Stimulated activated CD8-positive, alpha-beta memory T cell treated with anti-CD3 and anti-CD28 coated beads, Interleukin-15, amount 100 ng/mL, for 48 hours (primary cell): ENCODE data around the gene PRKX.
"Not testable (repeated sequence)": the region's sequence is repeated elsewhere in the genome, so short reads cannot be mapped to it uniquely, and the experiment has no call there.

Source experiments
- DNase-seq, 2 donors: peaks; one replicate each; pipeline ENCODE4 v3.0.0-alpha.2; 2020; ENCODE audit warnings: low read depth in 2 of 2

Gene PRKX

DNA sequence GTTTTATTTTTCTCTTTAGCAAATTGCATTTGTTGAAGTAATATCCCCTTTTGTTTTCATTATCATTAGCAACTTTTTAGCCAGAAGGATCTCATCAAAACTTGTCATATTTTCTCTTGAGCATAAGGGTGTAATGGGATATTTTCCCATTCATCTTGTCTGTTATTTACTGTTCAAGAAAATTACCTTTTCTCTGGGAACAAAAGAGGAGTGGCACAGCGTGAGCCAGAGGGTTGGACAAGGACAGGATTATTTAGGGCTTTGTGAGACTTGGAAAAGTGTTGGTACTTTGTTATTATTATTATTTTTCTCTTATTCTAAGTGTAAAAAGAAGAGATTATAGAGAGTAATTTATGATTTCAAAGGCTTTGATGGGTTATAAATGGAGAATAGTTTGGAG is 135.9 kb downstream of the PRKX start:
- DNase-seq, result no peak

DNA sequence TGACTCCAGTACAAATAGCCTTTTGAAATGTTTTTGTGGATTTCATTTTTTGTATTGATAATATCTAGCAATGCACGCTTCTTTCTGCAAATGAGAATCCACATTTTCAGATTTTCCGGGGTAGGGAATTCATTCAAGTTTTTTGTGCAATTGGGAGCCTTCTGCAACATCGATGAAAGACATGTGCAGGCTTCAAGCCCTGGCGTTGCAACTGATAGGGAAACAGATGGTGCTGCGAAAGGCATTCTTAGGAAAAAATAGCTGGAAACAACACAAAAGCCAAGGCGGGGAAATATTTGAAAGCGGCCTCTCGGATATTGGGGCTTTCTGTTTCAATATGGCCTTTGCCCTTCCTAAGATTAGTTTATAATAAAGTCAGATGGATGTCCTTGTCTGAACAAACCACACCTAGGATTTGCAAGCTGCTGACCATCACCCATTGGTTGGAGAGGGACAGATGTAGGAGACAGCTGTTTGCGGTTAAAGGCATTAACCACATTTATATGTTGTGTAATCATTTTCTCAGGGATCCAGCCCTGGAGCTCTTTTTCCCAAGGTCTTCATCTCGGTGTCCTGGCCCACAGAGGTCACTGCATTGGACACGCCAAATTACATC is 136.5 kb downstream of the PRKX start:
- DNase-seq, result no peak

DNA sequence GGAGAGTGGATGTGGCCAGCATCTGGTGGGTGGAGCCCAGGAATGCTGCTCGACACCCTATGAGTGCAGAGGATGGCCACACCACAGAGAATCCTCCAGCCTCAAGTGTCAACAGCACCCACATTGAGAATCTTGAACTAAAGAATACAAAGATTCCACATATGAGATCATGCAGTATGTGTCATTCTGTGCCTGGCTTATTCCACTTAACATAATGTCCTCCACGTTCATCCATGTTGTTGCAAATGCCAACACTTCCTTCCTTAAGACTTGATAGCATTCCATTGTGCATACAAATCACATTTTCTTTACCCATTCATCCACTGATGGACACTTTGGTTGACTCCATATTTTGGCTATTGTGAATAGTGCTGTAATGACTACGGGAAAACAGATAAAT is 145.8 kb downstream of the PRKX start:
- no peak for DNase-seq

DNA sequence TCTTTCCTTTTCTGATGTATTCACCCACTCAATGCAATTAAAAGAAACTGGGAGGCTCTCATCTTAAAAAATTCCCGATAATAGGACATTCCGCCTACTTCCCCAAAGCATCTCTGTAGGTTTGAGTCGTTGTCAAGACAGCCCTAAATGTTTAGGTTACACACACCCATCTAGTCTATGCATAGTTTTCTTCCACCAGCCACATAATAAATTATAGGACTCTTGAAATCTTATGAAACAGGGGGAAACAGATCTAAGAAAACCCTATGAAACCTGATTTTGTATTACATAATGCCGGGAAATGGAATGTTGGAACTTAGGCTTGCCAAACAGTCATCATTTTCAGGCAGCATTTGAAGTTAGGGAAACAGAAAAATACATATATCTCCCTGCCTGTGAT is 150.0 kb downstream of the PRKX start:
- DNase-seq, result no peak

DNA sequence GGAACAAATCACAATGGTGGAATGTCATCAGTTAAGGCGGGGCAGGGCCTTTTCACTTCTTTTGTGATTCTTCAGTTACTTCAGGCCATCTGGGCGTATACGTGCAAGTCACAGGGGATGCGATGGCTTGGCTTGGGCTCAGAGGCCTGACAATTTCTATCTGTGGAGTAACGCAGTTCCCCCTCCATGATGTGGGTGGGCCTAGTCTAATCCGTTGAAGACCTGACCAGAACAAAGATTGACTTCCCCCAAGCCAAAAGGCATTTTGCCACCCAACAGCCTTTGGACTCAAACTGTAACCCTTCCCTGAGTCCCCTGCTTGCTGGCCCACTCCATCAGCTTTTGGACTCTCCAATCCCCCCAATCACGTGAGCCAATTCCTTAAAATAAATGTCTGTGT is 153.4 kb downstream of the PRKX start:
- not testable (repeated sequence) for DNase-seq
